Cardiac muscle cell (in vitro differentiated cells and primary cell): ENCODE measurements around the gene INCENP. TPM values are rescaled to one million over a fixed set of nuclear protein-coding genes. Genes with fewer than 3 reads are reported as not detected.
"Not testable (repeated sequence)": the region's sequence is repeated elsewhere in the genome, so short reads cannot be mapped to it uniquely, and the experiment has no call there.

Source experiments
- DNase-seq, 2 donors: peaks; one replicate each; pipeline versions ENCODE4 v3.0.0 to v3.0.0-alpha.2; 2010 to 2017; ENCODE audit warnings: low read depth in 1 of 2, low spot score in 1 of 2
- H3K27ac ChIP-seq: fragments of 200-600 bp; sonication (generic); 2 replicates; pipeline ENCODE4 v1.5.1; 2016
- H3K27me3 ChIP-seq: fragments of 200-600 bp; sonication (generic); 2 replicates; pipeline ENCODE4 v1.6.0; 2016; ENCODE audit warnings: control low read depth
- H3K36me3 ChIP-seq: fragments of 200-600 bp; sonication (generic); 2 replicates; pipeline ENCODE4 v1.5.1; 2016; ENCODE audit warnings: control low read depth
- H3K4me1 ChIP-seq: fragments of 200-600 bp; sonication (generic); 2 replicates; pipeline ENCODE4 v1.8.1; 2017; ENCODE audit warnings: low read depth, mild to moderate bottlenecking, mixed run types
- H3K4me3 ChIP-seq: fragments of 200-600 bp; sonication (generic); 2 replicates; pipeline ENCODE4 v1.5.1; 2016; ENCODE audit warnings: mild to moderate bottlenecking
- H3K9me3 ChIP-seq: fragments of 200-600 bp; sonication (generic); 2 replicates; pipeline ENCODE4 v1.5.1; 2017; ENCODE audit warnings: low read depth, mild to moderate bottlenecking, control low read depth
- polyA plus RNA-seq: library from polyadenylated mRNA; unstranded; fragments of >200 nt; fragmentation: Nextera tagmentation; extraction: Ambion mirVana; gene quantifications from 2 replicates; pipeline ENCODE4 v1.2.1, GENCODE V29; 2016
- total RNA-seq: library from RNA; depleted of rRNA; stranded (reverse); fragments of >200 nt; gene quantifications from 2 replicates; pipeline ENCODE4 v1.2.3, GENCODE V29; 2016
- TF ChIP-seq, protein P1 (sequence below): IDR thresholded peaks from 2 replicates; pipeline ENCODE4 v1.5.1; 2012; ENCODE audit warnings: low read depth, mild to moderate bottlenecking, low read length

The INCENP gene
- total and polyA plus RNA-seq, 2 experiments from 2014 or later: 1.9 to 68.7 TPM

DNA sequence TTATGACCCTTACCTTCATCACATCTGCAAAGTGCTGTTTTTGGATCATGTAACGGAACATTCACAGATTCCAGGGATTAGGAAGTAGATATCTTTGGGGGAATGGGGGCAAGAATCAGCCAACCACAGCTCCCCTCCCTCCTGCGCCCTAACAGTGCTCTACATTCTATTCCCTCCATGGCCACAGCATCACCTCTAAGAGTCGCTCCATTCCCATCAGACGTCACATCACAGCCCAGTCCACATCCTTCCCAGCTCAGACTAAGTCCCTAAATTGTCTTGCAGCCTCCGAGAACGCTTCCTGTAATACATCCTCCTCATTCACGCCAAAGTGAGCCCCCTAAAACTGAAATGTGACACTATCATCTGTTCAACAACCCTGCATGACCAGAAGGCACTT lies 72.1 kb downstream of the INCENP start:
- H3K9me3 ChIP-seq: no peaks in the 10 kb centered on the region
- no peaks in the 10 kb centered on the region for H3K4me1 ChIP-seq
- no peak overlapping the region for H3K27ac ChIP-seq
- no peaks in the 10 kb centered on the region for H3K27me3 ChIP-seq
- no peak for DNase-seq
- TF ChIP-seq, protein P1, sequence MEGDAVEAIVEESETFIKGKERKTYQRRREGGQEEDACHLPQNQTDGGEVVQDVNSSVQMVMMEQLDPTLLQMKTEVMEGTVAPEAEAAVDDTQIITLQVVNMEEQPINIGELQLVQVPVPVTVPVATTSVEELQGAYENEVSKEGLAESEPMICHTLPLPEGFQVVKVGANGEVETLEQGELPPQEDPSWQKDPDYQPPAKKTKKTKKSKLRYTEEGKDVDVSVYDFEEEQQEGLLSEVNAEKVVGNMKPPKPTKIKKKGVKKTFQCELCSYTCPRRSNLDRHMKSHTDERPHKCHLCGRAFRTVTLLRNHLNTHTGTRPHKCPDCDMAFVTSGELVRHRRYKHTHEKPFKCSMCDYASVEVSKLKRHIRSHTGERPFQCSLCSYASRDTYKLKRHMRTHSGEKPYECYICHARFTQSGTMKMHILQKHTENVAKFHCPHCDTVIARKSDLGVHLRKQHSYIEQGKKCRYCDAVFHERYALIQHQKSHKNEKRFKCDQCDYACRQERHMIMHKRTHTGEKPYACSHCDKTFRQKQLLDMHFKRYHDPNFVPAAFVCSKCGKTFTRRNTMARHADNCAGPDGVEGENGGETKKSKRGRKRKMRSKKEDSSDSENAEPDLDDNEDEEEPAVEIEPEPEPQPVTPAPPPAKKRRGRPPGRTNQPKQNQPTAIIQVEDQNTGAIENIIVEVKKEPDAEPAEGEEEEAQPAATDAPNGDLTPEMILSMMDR: no peak
- no peak overlapping the region for H3K4me3 ChIP-seq
- H3K36me3 ChIP-seq: no peaks in the 10 kb centered on the region

DNA sequence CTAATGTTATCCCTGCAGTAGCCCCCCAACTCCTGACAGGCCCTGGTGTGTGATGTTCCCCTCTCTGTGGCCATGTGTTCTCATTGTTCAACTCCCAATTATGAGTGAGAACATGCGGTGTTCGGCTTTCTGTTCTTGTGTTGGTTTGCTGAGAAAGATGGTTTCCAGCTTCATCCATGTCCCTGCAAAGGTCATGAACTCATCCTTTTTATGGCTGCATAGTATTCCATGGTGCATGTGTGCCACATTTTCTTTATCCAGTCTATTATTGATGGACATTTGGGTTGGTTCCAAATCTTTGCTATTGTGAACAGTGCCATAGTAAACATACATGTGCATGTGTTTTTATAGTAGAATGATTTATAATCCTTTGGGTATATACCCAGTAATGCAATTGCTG lies 73.6 kb downstream of the INCENP start:
- H3K4me1 ChIP-seq, H3K9me3 ChIP-seq, H3K27me3 ChIP-seq, DNase-seq, H3K27ac ChIP-seq, H3K4me3 ChIP-seq, H3K36me3 ChIP-seq: not testable (repeated sequence)

DNA sequence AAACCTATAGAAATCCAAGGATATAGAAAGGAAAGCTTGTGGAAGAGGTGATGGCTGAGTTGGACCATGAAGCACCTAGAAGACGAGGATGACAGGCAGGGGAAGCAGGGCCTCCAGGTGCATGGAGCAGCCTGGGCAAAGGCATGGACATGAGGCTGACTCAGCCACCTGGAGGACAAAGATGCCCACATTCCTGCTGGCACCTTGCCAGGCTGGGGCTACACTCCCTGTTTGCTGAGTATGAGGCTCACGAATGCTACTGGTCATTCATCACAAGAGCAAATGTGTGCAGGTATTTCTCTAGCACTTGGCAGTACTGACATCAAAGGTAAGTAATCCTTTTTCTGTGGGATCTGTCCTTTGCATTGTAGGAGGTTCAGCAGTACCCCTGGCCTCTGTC lies 77.6 kb downstream of the INCENP start:
- Histone ChIP-seq H3K27me3 (peaks cover 6% of the 10 kb centered on the region), H3K4me3 (no peak overlapping the region), H3K36me3 (no peaks in the 10 kb centered on the region), H3K9me3 (no peaks in the 10 kb centered on the region), H3K27ac (no peak overlapping the region), H3K4me1 (no peaks in the 10 kb centered on the region)
- DNase-seq: no peak
- TF ChIP-seq, protein P1: no peak

Other genes with a start within 250 kb of the INCENP start
- 42.0 and 42.9 TPM in 2 replicates for gene FADS3, start 232.5 kb upstream of the INCENP start, total RNA-seq
- 45.0 and 48.0 TPM in 2 replicates for gene FADS3, start 232.5 kb upstream of the INCENP start, polyA plus RNA-seq
- 6.7 and 11.6 TPM in 2 replicates for gene RAB3IL1, start 206.4 kb upstream of the INCENP start, total RNA-seq
- gene RAB3IL1, start 206.4 kb upstream of the INCENP start, polyA plus RNA-seq: 8.3 and 14.6 TPM in 2 replicates
- 0.27 and 0.39 TPM in 2 replicates for gene BEST1, start 173.7 kb upstream of the INCENP start, total RNA-seq
- gene BEST1, start 173.7 kb upstream of the INCENP start, polyA plus RNA-seq: 0.17 and 0.34 TPM in 2 replicates
- 679 and 858 TPM in 2 replicates for gene FTH1, start 156.4 kb upstream of the INCENP start, total RNA-seq
- 2,885 and 3,180 TPM in 2 replicates for gene FTH1, start 156.4 kb upstream of the INCENP start, polyA plus RNA-seq
- gene SCGB1D1, start 66.2 kb downstream of the INCENP start, total RNA-seq: not detected in 2 replicates
- gene SCGB1D1, start 66.2 kb downstream of the INCENP start, polyA plus RNA-seq: not detected in 2 replicates
- not detected in 2 replicates for gene SCGB2A1, start 84.7 kb downstream of the INCENP start, total RNA-seq
- not detected in 2 replicates for gene SCGB2A1, start 84.7 kb downstream of the INCENP start, polyA plus RNA-seq
- gene SCGB1D2, start 118.2 kb downstream of the INCENP start, total RNA-seq: not detected in 2 replicates
- gene SCGB1D2, start 118.2 kb downstream of the INCENP start, polyA plus RNA-seq: not detected in 2 replicates
- gene SCGB2A2, start 146.1 kb downstream of the INCENP start, total RNA-seq: not detected in 2 replicates
- gene SCGB2A2, start 146.1 kb downstream of the INCENP start, polyA plus RNA-seq: not detected in 2 replicates
- not detected in 2 replicates for gene SCGB1D4, start 175.1 kb downstream of the INCENP start, total RNA-seq
- not detected in 2 replicates for gene SCGB1D4, start 175.1 kb downstream of the INCENP start, polyA plus RNA-seq
- 6.8 and 6.9 TPM in 2 replicates for gene ASRGL1, start 213.4 kb downstream of the INCENP start, total RNA-seq
- gene ASRGL1, start 213.4 kb downstream of the INCENP start, polyA plus RNA-seq: 17.1 and 21.5 TPM in 2 replicates